GM12872 (cell line): ENCODE results near the gene IFT80.

Experiments
- CTCF ChIP-seq: IDR thresholded peaks from 3 replicates; pipeline ENCODE4 v1.5.1; 2011; ENCODE audit warnings: low read depth, mild to moderate bottlenecking, low read length, moderate library complexity; ENCODE audit not compliant: insufficient read depth

IFT80 gene

GRCh38 chr3:160409812-160410610 is 11.0 kb upstream of the IFT80 start:
- TF ChIP-seq CTCF = no peak

- no peak for TF ChIP-seq CTCF
These were observed 4.9 kb upstream of the IFT80 start for GRCh38 chr3:160403796-160404470.

- no peak for TF ChIP-seq CTCF
These were observed 4.1 kb upstream of the IFT80 start for GRCh38 chr3:160403028-160403545.

- no peak for TF ChIP-seq CTCF
These were observed 3.4 kb upstream of the IFT80 start for GRCh38 chr3:160402221-160403027.

GRCh38 chr3:160401291-160402095 is 2.5 kb upstream of the IFT80 start:
- TF ChIP-seq CTCF = no peak

- no peak for TF ChIP-seq CTCF
These were observed 1.7 kb upstream of the IFT80 start for GRCh38 chr3:160400702-160401150.
